Subcutaneous adipose tissue (tissue), 4 donors: Measurements from ENCODE around the gene EML3. TPM values are rescaled to one million over a fixed set of nuclear protein-coding genes. Genes with fewer than 3 reads are reported as not detected.

Experiments
- CTCF ChIP-seq: fragments of 450-650 bp; IDR thresholded peaks from one replicate; pipeline ENCODE4 v1.5.1; 2016; ENCODE audit warnings: low read depth, mild to moderate bottlenecking, control low read depth, antibody characterized with exemption, moderate library complexity
- total RNA-seq, 4 donors: library from RNA; depleted of rRNA; stranded (reverse); fragments of >200 nt; gene quantifications; one replicate each; pipeline ENCODE4 v1.1.0, GENCODE V29; 2016

EML3 gene
- total RNA-seq, 4 donors from 2014 or later: 22.2 to 130 (median 39.7) TPM

- no peak for TF ChIP-seq CTCF
These were observed 45.4 kb downstream of the EML3 start for GRCh38 chr11:62567018-62567633.

- no peak for TF ChIP-seq CTCF
These were observed 46.3 kb downstream of the EML3 start for GRCh38 chr11:62566247-62566646.

- no peak for TF ChIP-seq CTCF
These were observed 47.3 kb downstream of the EML3 start for GRCh38 chr11:62565100-62565802.

GRCh38 chr11:62560566-62561103 lies 51.9 kb downstream of the EML3 start:
- no peak for TF ChIP-seq CTCF

GRCh38 chr11:62559204-62559603 lies 53.4 kb downstream of the EML3 start:
- no peak for TF ChIP-seq CTCF

- no peak for TF ChIP-seq CTCF
These were observed 53.9 kb downstream of the EML3 start for GRCh38 chr11:62558669-62559068.

- no peak for TF ChIP-seq CTCF
These were observed 55.5 kb downstream of the EML3 start for GRCh38 chr11:62556875-62557631.
